Breast epithelium (tissue), 3 donors: ENCODE measurements around the gene DOLPP1.

Source experiments
- POLR2A ChIP-seq: fragments of 450-650 bp; IDR thresholded peaks from one replicate; pipeline ENCODE4 v1.6.1; 2016; ENCODE audit warnings: antibody characterized with exemption, mild to moderate bottlenecking, moderate library complexity
- POLR2AphosphoS5 ChIP-seq, 3 donors: sonication (generic); formaldehyde crosslinking; IDR thresholded peaks; one replicate each; pipeline ENCODE4 v1.6.1; 2017; ENCODE audit warnings: antibody characterized with exemption in 3 of 3
- TF ChIP-seq, protein P1 (sequence below), 3 donors: fragments of 450-650 bp; IDR thresholded peaks; one replicate each; pipeline ENCODE4 v1.5.1; 2016 to 2017; ENCODE audit warnings: antibody characterized with exemption in 3 of 3, mild to moderate bottlenecking in 3 of 3, moderate library complexity in 3 of 3

DNA sequence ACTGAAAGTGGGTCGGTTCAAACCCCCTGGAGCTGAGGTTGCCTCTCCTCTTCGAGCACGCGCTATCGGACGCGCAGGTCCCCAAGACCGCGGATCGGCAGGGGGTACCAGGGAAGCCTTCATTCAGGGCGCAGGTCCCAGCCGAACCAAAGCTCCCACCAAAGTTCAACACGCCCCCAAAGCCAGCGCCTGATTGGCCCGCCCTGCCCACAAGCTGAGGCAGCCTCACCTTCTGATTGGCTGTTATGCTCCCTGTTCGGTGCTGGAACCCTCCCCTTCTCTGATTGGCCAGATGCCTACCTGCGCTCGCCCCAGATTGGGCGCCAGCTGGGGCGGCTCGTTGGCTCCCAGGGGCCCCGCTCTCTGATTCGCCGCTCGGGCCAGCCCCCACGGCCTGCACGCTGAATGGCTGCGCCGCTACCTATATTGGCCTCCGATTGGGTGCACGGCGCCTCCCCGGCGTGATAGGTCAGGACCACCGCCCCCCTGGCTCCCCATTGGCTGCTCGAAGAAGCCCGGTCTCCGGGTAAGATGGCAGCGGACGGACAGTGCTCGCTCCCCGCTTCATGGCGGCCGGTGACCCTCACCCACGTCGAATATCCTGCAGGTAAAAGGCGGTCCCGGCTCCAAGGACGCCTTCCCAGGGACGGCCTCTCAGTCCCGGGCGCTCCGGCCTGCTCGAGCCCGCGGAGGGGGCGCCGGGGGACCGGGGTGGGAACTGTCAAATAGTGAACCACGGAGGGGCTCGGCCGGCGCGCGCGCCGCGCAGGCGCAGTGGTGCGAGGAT is at the start of gene DOLPP1:
- peak; percentile 76 to 89 (median 82) for TF ChIP-seq POLR2AphosphoS5 (IDR thresholded peaks at IDR 0.05)
- TF ChIP-seq, protein P1, sequence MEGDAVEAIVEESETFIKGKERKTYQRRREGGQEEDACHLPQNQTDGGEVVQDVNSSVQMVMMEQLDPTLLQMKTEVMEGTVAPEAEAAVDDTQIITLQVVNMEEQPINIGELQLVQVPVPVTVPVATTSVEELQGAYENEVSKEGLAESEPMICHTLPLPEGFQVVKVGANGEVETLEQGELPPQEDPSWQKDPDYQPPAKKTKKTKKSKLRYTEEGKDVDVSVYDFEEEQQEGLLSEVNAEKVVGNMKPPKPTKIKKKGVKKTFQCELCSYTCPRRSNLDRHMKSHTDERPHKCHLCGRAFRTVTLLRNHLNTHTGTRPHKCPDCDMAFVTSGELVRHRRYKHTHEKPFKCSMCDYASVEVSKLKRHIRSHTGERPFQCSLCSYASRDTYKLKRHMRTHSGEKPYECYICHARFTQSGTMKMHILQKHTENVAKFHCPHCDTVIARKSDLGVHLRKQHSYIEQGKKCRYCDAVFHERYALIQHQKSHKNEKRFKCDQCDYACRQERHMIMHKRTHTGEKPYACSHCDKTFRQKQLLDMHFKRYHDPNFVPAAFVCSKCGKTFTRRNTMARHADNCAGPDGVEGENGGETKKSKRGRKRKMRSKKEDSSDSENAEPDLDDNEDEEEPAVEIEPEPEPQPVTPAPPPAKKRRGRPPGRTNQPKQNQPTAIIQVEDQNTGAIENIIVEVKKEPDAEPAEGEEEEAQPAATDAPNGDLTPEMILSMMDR (IDR thresholded peaks at IDR 0.05), result peak in 2 of 3 donors; percentile 29 to 43
- TF ChIP-seq POLR2A, result peak; percentile 63
